Sigmoid colon (tissue), 7 donors: ENCODE results near the gene HMOX2. TPM values are rescaled to one million over a fixed set of nuclear protein-coding genes. Genes with fewer than 3 reads are reported as not detected.

Experiments used
- DNase-seq: peaks from one replicate; pipeline ENCODE4 v3.0.0-alpha.2; 2019
- H3K27ac ChIP-seq, 4 donors: fragments of 200-600 bp; sonication (generic); one replicate each; pipeline ENCODE4 v1.5.1; 2016 to 2019; ENCODE audit warnings: mild to moderate bottlenecking in 1 of 4
- H3K27me3 ChIP-seq, 3 donors: fragments of 200-600 bp; sonication (generic); one replicate each; pipeline ENCODE4 v1.5.1; 2019; ENCODE audit warnings: mild to moderate bottlenecking in 1 of 3
- H3K36me3 ChIP-seq, 4 donors: fragments of 200-600 bp; sonication (generic); one replicate each; pipeline ENCODE4 v1.5.1; 2016 to 2019
- H3K4me1 ChIP-seq, 4 donors: fragments of 200-600 bp; sonication (generic); one replicate each; pipeline ENCODE4 v1.5.1; 2017 to 2019
- H3K4me3 ChIP-seq, 4 donors: fragments of 200-600 bp; sonication (generic); one replicate each; pipeline ENCODE4 v1.5.1; 2017 to 2019; ENCODE audit warnings: mild to moderate bottlenecking in 2 of 4, moderate library complexity in 1 of 4
- H3K9me3 ChIP-seq, 4 donors: fragments of 200-600 bp in 3 of 4; sonication (generic) in 3 of 4; one replicate each; pipeline versions ENCODE4 v1.5.1 to v1.6.1; 2013 to 2019
- EP300 ChIP-seq, 4 donors: sonication (generic); formaldehyde crosslinking; IDR thresholded peaks; one replicate each; pipeline ENCODE4 v1.6.1; 2017; ENCODE audit warnings: antibody characterized with exemption in 4 of 4
- POLR2A ChIP-seq, 2 donors: fragments of 450-650 bp; IDR thresholded peaks; one replicate each; pipeline ENCODE4 v1.6.1; 2016; ENCODE audit warnings: antibody characterized with exemption in 2 of 2, mild to moderate bottlenecking in 2 of 2, moderate library complexity in 2 of 2
- POLR2AphosphoS5 ChIP-seq, 4 donors: sonication (generic); formaldehyde crosslinking; IDR thresholded peaks; one replicate each; pipeline ENCODE4 v1.6.1; 2017; ENCODE audit warnings: antibody characterized with exemption in 4 of 4
- WGBS, 2 donors: extraction: QIAGEN DNeasy Blood & Tissue Kit; methylation state at CpG; one replicate each; pipeline ENCODE4 v1.1.7; 2013; 5-methylcytosine and 5-hydroxymethylcytosine counted together
- intact Hi-C: fragments of 100-400 bp; cut with DNase I; formaldehyde crosslinking; loops from one replicate; pipeline ENCODE4 v1.15.1; 2023
- polyA plus RNA-seq, 3 donors: library from polyadenylated mRNA; stranded (reverse); fragments of 200-250 nt; gene quantifications; one replicate each; pipeline ENCODE4 v1.2.3, GENCODE V29; 2013
- total RNA-seq, 4 donors: library from RNA; depleted of rRNA; stranded (reverse); fragments of >200 nt; gene quantifications; one replicate each; pipeline ENCODE4 v1.1.0, GENCODE V29; 2016
- TF ChIP-seq, protein P1 (sequence below), 4 experiments: fragments of 450-650 bp in 3 of 4; fragments of 200-600 bp in 1 of 4; IDR thresholded peaks; one replicate each; pipeline ENCODE4 v1.5.1; 2016 to 2019; ENCODE audit warnings: antibody characterized with exemption in 4 of 4, mild to moderate bottlenecking in 3 of 4, moderate library complexity in 2 of 4
- donor health status: healthy with polysubstance abuse.
- donor health status: Bipolar disorder and iron deficiency.
- donor health status: healthy.

HMOX2 gene
- total and polyA plus RNA-seq, 7 donors: 29.9 to 77.2 (median 37.1) TPM

DNA sequence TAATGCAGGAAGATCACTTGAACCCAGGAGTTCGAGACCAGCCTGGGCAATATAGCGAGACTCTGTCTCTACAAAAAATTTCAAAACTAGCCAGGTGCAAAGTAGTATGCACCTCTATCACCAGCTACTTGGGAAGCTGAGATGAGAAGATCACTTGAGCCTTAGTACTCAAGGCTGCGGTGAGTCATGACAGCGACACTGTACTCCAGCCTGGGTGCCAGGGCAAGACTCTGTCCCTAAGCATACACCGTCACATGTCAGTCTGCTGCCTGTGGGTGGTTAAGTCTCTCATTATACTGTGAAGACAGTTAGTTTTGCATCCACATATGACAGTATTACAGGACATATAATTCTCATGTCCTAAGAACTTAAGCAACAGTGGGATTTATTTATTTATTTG lies 23.5 kb upstream of the HMOX2 start:
- Histone ChIP-seq H3K9me3 (no peaks in the 10 kb centered on the region), H3K36me3 (peaks cover 54 to 98% (median 67%) of the 10 kb centered on the region in 4 donors), H3K4me3 (no peak overlapping the region), H3K27ac (no peak overlapping the region), H3K4me1 (no peaks in the 10 kb centered on the region), H3K27me3 (no peaks in the 10 kb centered on the region)
- TF ChIP-seq, protein P1, sequence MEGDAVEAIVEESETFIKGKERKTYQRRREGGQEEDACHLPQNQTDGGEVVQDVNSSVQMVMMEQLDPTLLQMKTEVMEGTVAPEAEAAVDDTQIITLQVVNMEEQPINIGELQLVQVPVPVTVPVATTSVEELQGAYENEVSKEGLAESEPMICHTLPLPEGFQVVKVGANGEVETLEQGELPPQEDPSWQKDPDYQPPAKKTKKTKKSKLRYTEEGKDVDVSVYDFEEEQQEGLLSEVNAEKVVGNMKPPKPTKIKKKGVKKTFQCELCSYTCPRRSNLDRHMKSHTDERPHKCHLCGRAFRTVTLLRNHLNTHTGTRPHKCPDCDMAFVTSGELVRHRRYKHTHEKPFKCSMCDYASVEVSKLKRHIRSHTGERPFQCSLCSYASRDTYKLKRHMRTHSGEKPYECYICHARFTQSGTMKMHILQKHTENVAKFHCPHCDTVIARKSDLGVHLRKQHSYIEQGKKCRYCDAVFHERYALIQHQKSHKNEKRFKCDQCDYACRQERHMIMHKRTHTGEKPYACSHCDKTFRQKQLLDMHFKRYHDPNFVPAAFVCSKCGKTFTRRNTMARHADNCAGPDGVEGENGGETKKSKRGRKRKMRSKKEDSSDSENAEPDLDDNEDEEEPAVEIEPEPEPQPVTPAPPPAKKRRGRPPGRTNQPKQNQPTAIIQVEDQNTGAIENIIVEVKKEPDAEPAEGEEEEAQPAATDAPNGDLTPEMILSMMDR (IDR thresholded peaks at IDR 0.05): no peak
- no peak for TF ChIP-seq POLR2A (IDR thresholded peaks at IDR 0.05)
- TF ChIP-seq POLR2AphosphoS5 (IDR thresholded peaks at IDR 0.05): no peak
- TF ChIP-seq EP300 (IDR thresholded peaks at IDR 0.05): no peak
- intact Hi-C loops: no loop called here
- no peak for DNase-seq
- WGBS, 2 donors: 97 to 98% methylated on average over 5 of the region's 5 CpGs

DNA sequence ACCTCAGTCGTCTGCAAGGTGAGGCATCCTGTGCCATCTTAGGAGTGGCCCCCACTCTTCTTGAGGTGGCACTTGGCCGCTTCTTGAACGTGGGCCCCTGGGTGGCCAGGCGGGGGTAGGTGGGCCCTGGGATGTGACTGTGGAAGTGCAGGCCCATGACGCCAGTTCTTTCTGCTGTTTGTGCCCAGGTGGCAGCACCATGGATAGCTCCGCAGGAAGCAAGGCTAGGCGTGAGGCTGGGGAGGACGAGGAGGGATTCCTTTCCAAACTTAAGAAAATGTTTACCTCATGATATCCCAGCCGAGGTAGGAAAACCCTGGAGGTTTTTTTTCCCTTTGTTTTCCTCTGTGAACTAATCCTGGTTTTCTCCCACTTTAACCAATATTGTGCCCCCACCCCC lies 21.6 kb upstream of the HMOX2 start:
- WGBS, 2 donors: 82 to 86% methylated on average over 9 of the region's 9 CpGs

DNA sequence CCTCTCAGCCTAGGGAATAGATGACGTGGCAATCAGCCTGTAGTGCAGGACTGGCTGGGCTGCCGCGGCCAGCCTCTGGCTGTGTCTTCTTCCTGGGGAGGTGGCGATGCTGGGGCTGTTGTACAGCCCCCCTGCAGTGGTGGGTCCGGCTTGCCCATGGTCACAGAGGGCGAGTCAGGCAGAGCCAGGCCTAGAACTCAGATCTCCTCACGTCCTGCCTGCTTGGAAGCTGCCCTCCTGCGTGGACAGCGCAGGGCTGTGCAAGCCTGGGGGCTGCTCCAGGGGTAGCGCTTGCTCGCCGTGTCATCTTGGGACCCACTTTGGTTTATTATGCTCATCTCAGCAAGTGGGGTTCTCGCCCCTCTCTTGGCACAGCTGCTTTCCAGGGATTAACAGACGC lies 21.1 kb upstream of the HMOX2 start:
- Histone ChIP-seq H3K4me1 (no peaks in the 10 kb centered on the region), H3K36me3 (peaks cover 39 to 88% (median 48%) of the 10 kb centered on the region in 4 donors), H3K27ac (no peak overlapping the region), H3K4me3 (no peak overlapping the region), H3K9me3 (no peaks in the 10 kb centered on the region), H3K27me3 (no peaks in the 10 kb centered on the region)
- 91 to 93% methylated on average over 14 of the region's 14 CpGs for WGBS, 2 donors
- intact Hi-C loops: no loop called here
- no peak for DNase-seq
- no peak for TF ChIP-seq POLR2A (IDR thresholded peaks at IDR 0.05)
- no peak for TF ChIP-seq POLR2AphosphoS5 (IDR thresholded peaks at IDR 0.05)
- TF ChIP-seq EP300 (IDR thresholded peaks at IDR 0.05): no peak
- TF ChIP-seq, protein P1 (IDR thresholded peaks at IDR 0.05): no peak

More for the DNA sequence above, 21.6 kb upstream of the HMOX2 start:
- no peaks in the 10 kb centered on the region for H3K27me3 ChIP-seq
- TF ChIP-seq POLR2AphosphoS5 (IDR thresholded peaks at IDR 0.05) (no peak), EP300 (IDR thresholded peaks at IDR 0.05) (no peak), POLR2A (IDR thresholded peaks at IDR 0.05) (no peak)
- TF ChIP-seq, protein P1 (IDR thresholded peaks at IDR 0.05): no peak
- H3K9me3 ChIP-seq: no peaks in the 10 kb centered on the region
- no peak overlapping the region for H3K27ac ChIP-seq
- no peak overlapping the region for H3K4me3 ChIP-seq
- no peaks in the 10 kb centered on the region for H3K4me1 ChIP-seq
- no peak for DNase-seq
- peaks cover 40 to 93% (median 52%) of the 10 kb centered on the region in 4 donors for H3K36me3 ChIP-seq
- intact Hi-C loops: no loop called here

DNA sequence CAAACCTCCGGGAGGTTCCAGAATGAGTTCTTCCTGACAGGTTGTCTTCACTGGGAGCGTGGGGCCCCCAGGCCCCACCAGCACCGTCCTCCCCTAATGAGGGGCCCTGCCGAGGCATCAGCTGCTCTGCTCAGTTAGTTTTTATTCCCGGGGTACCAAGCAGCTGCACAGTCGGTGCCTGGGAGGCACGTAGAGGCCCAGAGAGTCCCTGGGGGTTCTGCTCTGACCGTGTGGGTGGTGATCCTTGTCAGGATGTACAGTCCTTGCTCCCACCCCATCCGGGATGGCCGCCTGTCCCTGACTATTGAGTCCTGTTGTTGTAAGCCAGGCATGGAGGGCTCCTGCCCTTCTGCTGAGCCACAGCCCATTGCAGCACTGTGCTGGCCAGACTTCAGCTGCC lies 20.2 kb upstream of the HMOX2 start:
- Histone ChIP-seq H3K36me3 (peaks cover 30 to 79% (median 39%) of the 10 kb centered on the region in 4 donors), H3K9me3 (no peaks in the 10 kb centered on the region), H3K4me1 (no peaks in the 10 kb centered on the region), H3K27ac (no peak overlapping the region), H3K4me3 (no peak overlapping the region), H3K27me3 (no peaks in the 10 kb centered on the region)
- TF ChIP-seq POLR2AphosphoS5 (IDR thresholded peaks at IDR 0.05) (no peak), EP300 (IDR thresholded peaks at IDR 0.05) (no peak), POLR2A (IDR thresholded peaks at IDR 0.05) (no peak)
- TF ChIP-seq, protein P1 (IDR thresholded peaks at IDR 0.05): no peak
- no peak for DNase-seq
- WGBS, 2 donors: 80 to 89% methylated on average over 10 of the region's 10 CpGs
- intact Hi-C loops: no loop called here

DNA sequence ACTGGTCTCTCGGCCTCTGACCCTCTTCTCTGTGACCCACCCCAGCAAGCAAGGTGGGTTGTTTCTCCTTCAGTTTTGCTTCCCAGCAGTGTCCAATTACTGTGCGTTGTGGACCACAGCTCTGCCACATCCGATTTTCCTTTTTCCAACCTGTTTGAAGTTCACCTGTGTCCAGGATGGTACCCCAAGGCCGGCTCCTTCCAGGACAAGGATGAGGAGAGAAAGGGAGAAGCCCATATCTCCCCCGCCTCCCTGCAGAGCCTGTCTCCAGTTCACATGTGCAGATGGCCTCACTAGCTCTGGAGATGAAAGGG lies 15.3 kb upstream of the HMOX2 start:
- no peaks in the 10 kb centered on the region for H3K4me1 ChIP-seq
- peaks cover 11 to 55% (median 18%) of the 10 kb centered on the region in 4 donors for H3K36me3 ChIP-seq
- H3K27me3 ChIP-seq: no peaks in the 10 kb centered on the region
- no peak for DNase-seq
- no peak overlapping the region for H3K4me3 ChIP-seq
- no peak for TF ChIP-seq EP300 (IDR thresholded peaks at IDR 0.05)
- TF ChIP-seq, protein P1 (IDR thresholded peaks at IDR 0.05): no peak
- H3K9me3 ChIP-seq: no peaks in the 10 kb centered on the region
- no peak overlapping the region for H3K27ac ChIP-seq
- intact Hi-C loops: no loop called here
- WGBS, 2 donors: 89 to 93% methylated on average over 5 of the region's 5 CpGs
